Measurements from ENCODE around the gene SDK2. TPM values are rescaled to one million over a fixed set of nuclear protein-coding genes. Genes with fewer than 3 reads are reported as not detected.

Gene SDK2
- total and polyA plus RNA-seq, 2 experiments from 2014 or later, result 0.59 to 1.2 TPM

- Histone ChIP-seq H3K4me2 (no peak overlapping the region), H3K27me3 (no peaks in the 10 kb centered on the region), H4K20me1 (ENCODE audit: insufficient read depth, poor library complexity, severe bottlenecking) (no peaks in the 10 kb centered on the region), H3K36me3 (replicated peaks; ENCODE audit: insufficient read depth, low read depth) (no peaks in the 10 kb centered on the region), H3K4me1 (ENCODE audit: insufficient read depth) (no peaks in the 10 kb centered on the region), H3K9me2 (replicated peaks; ENCODE audit: insufficient read depth) (no peaks in the 10 kb centered on the region), H3K79me2 (no peaks in the 10 kb centered on the region), H3K27ac (no peak overlapping the region), H3K4me3 (no peak overlapping the region), H2AFZ (no peak overlapping the region), H3K9me3 (ENCODE audit: low read depth) (no peaks in the 10 kb centered on the region)
- WGBS (ENCODE audit: low lambda C conversion rate, missing lambda C conversion rate), result 91% methylated on average over 5 of the region's 5 CpGs
- no peak for TF ChIP-seq EZH2 (IDR thresholded peaks at IDR 0.05; ENCODE audit: borderline replicate concordance)
- TF ChIP-seq CTCF (IDR thresholded peaks at IDR 0.05; ENCODE audit: poor library complexity), result no peak
- no peak for TF ChIP-seq EZH2phosphoT487 (IDR thresholded peaks at IDR 0.05; ENCODE audit: low read depth, severe bottlenecking, unreplicated experiment)
- DNase-seq (ENCODE audit: low spot score), result no peak
Observed at GRCh38 chr17:73544333-73544732, 99.9 kb downstream of the SDK2 start.

- no peaks in the 10 kb centered on the region for H3K9me2 ChIP-seq (replicated peaks; ENCODE audit: insufficient read depth)
- no peaks in the 10 kb centered on the region for H3K9me3 ChIP-seq (ENCODE audit: low read depth)
- H3K4me3 ChIP-seq, result no peak overlapping the region
- H2AFZ ChIP-seq, result no peak overlapping the region
- TF ChIP-seq EZH2 (IDR thresholded peaks at IDR 0.05; ENCODE audit: borderline replicate concordance) (no peak), CTCF (IDR thresholded peaks at IDR 0.05; ENCODE audit: poor library complexity) (no peak), EZH2phosphoT487 (IDR thresholded peaks at IDR 0.05; ENCODE audit: low read depth, severe bottlenecking, unreplicated experiment) (no peak)
- no peak overlapping the region for H3K27ac ChIP-seq
- no peaks in the 10 kb centered on the region for H4K20me1 ChIP-seq (ENCODE audit: insufficient read depth, poor library complexity, severe bottlenecking)
- no peaks in the 10 kb centered on the region for H3K4me1 ChIP-seq (ENCODE audit: insufficient read depth)
- DNase-seq (ENCODE audit: low spot score), result no peak
- no peak overlapping the region for H3K4me2 ChIP-seq
- no peaks in the 10 kb centered on the region for H3K79me2 ChIP-seq
- H3K27me3 ChIP-seq, result peaks cover under 1% of the 10 kb centered on the region
- WGBS (ENCODE audit: low lambda C conversion rate, missing lambda C conversion rate), result 77% methylated on average over 7 of the region's 9 CpGs
- no peaks in the 10 kb centered on the region for H3K36me3 ChIP-seq (replicated peaks; ENCODE audit: insufficient read depth, low read depth)
Observed at GRCh38 chr17:73542323-73542722, 101.9 kb downstream of the SDK2 start.

- TF ChIP-seq CTCF (IDR thresholded peaks at IDR 0.05; ENCODE audit: poor library complexity) (no peak), EZH2 (IDR thresholded peaks at IDR 0.05; ENCODE audit: borderline replicate concordance) (no peak), EZH2phosphoT487 (IDR thresholded peaks at IDR 0.05; ENCODE audit: low read depth, severe bottlenecking, unreplicated experiment) (no peak)
- WGBS (ENCODE audit: low lambda C conversion rate, missing lambda C conversion rate), result 89% methylated on average over 16 of the region's 16 CpGs
- H3K79me2 ChIP-seq, result no peaks in the 10 kb centered on the region
- H3K4me2 ChIP-seq, result no peak overlapping the region
- H3K4me1 ChIP-seq (ENCODE audit: insufficient read depth), result no peaks in the 10 kb centered on the region
- H3K27me3 ChIP-seq, result peaks cover 8% of the 10 kb centered on the region
- no peaks in the 10 kb centered on the region for H3K9me2 ChIP-seq (replicated peaks; ENCODE audit: insufficient read depth)
- no peaks in the 10 kb centered on the region for H3K36me3 ChIP-seq (replicated peaks; ENCODE audit: insufficient read depth, low read depth)
- no peak overlapping the region for H3K27ac ChIP-seq
- H3K4me3 ChIP-seq, result no peak overlapping the region
- H3K9me3 ChIP-seq (ENCODE audit: low read depth), result no peaks in the 10 kb centered on the region
- H2AFZ ChIP-seq, result no peak overlapping the region
- H4K20me1 ChIP-seq (ENCODE audit: insufficient read depth, poor library complexity, severe bottlenecking), result no peaks in the 10 kb centered on the region
- DNase-seq (ENCODE audit: low spot score), result no peak
Observed at GRCh38 chr17:73541561-73541981, 102.7 kb downstream of the SDK2 start.

GRCh38 chr17:73541111-73541510 is 103.1 kb downstream of the SDK2 start:
- H4K20me1 ChIP-seq (ENCODE audit: insufficient read depth, poor library complexity, severe bottlenecking), result no peaks in the 10 kb centered on the region
- H2AFZ ChIP-seq, result no peak overlapping the region
- no peaks in the 10 kb centered on the region for H3K4me1 ChIP-seq (ENCODE audit: insufficient read depth)
- H3K36me3 ChIP-seq (replicated peaks; ENCODE audit: insufficient read depth, low read depth), result no peaks in the 10 kb centered on the region
- DNase-seq (ENCODE audit: low spot score), result no peak
- TF ChIP-seq EZH2phosphoT487 (IDR thresholded peaks at IDR 0.05; ENCODE audit: low read depth, severe bottlenecking, unreplicated experiment) (no peak), CTCF (IDR thresholded peaks at IDR 0.05; ENCODE audit: poor library complexity) (no peak)
- H3K27ac ChIP-seq, result no peak overlapping the region
- H3K79me2 ChIP-seq, result no peaks in the 10 kb centered on the region
- no peaks in the 10 kb centered on the region for H3K9me3 ChIP-seq (ENCODE audit: low read depth)
- peaks cover 8% of the 10 kb centered on the region for H3K27me3 ChIP-seq
- H3K9me2 ChIP-seq (replicated peaks; ENCODE audit: insufficient read depth), result no peaks in the 10 kb centered on the region
- H3K4me2 ChIP-seq, result no peak overlapping the region
- no peak overlapping the region for H3K4me3 ChIP-seq
- WGBS (ENCODE audit: low lambda C conversion rate, missing lambda C conversion rate), result 92% methylated on average over 6 of the region's 6 CpGs

Measured in hepatocyte (in vitro differentiated cells).